Ishikawa (cell line): ENCODE data around the gene HDGF.

Source experiments
- EGR1 ChIP-seq: IDR thresholded peaks from 2 replicates; pipeline ENCODE4 v1.6.1; 2012
- EP300 ChIP-seq: IDR thresholded peaks from 2 replicates; pipeline ENCODE4 v1.6.1; 2012; ENCODE audit warnings: borderline replicate concordance
- TCF12 ChIP-seq: IDR thresholded peaks from 2 replicates; pipeline ENCODE4 v1.6.1; 2012; ENCODE audit warnings: low read depth

GRCh38 chr1:156754219-156754618 lies 2.7 kb upstream of the HDGF start:
- TF ChIP-seq EGR1 (no peak), EP300 (no peak), TCF12 (no peak)
